Activated CD8-positive, alpha-beta memory T cell treated with anti-CD3 and anti-CD28 coated beads, Interleukin-2, amount 50 U/mL, for 1 hour (primary cell): ENCODE data around the gene BMP8A.

Source experiments
- DNase-seq: peaks from one replicate; pipeline ENCODE4 v3.0.0-alpha.2; 2020; ENCODE audit errors: extremely low read depth

BMP8A gene

GRCh38 chr1:39571178-39571483 is 79.7 kb downstream of the BMP8A start:
- DNase-seq, result no peak

GRCh38 chr1:39572379-39573096 is 81.1 kb downstream of the BMP8A start:
- no peak for DNase-seq

DNA sequence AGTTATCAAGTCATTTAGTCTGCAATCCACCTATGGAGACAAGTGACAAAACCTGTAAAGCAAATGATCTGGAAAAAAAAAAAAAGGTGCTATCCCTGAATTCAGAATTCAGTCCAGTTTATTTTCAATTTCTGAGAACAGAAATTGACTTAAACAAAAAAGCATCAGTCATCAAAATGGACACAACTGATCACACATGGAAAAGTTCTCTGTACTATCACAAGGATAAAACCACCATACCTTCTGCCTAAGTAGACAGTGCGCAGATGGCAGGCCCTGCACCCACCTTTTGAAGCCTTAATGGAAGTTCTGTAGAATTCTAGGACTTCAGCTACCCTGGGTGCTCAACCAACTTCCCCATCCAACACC is 81.6 kb downstream of the BMP8A start:
- DNase-seq, result no peak

DNA sequence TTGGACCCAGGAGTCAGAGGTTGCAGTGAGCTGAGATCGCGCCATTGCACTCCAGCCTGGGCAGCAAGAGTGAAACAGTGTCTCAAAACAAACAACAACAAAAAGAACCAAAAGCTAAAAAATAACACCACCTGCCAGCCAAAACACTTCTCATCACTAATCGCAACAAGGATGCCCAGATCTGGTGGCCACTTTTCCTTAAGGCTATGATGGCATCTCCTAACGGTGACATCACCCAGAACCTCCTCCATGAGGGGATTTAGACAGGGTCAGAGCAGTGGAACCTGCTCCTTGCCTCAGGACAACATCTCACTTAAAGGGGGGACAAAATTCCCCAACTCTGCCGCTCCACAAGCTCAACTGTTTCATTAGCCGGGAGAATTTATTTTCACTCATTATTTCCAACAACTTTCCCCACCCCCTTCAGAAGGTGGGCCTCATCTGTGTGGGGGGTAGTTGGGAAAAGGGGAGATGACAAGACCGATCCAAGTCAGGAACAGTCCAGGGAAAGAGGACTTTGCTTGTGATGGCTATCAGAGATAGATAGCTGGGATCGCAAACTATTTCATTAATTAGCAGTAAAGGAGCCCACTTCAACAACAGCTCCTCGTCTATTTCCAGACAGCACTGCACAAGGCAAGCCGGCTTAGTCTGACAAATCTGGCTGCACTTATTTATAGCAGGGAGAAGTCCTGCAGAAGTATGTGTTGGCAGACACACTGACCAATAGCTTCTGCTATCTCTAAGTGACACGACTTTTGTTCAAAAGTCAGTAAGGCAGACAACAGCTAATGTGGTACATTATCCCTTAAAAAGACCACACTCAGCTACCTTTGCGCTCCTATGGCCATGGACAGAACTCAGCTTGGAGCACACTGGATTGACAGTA is 82.5 kb downstream of the BMP8A start:
- DNase-seq, result no peak

GRCh38 chr1:39574646-39575045 is 83.2 kb downstream of the BMP8A start:
- no peak for DNase-seq
